ENCODE measurements around the gene SAG.

Gene SAG

GRCh38 chr2:233281992-233282603 is 25.5 kb upstream of the SAG start:
- DNase-seq: no peak
- in situ Hi-C loops (cut with MboI; ENCODE audit: low pct_unique_long_range_greater_than_20kb, low sequenced_read_pairs): no loop called here

- in situ Hi-C loops (cut with MboI; ENCODE audit: low pct_unique_long_range_greater_than_20kb, low sequenced_read_pairs): no loop called here
- no peak for DNase-seq
Measured at GRCh38 chr2:233285921-233286320, 21.7 kb upstream of the SAG start.

- in situ Hi-C loops (cut with MboI; ENCODE audit: low pct_unique_long_range_greater_than_20kb, low sequenced_read_pairs): no loop called here
Measured at GRCh38 chr2:233287871-233288270, 19.7 kb upstream of the SAG start.

GRCh38 chr2:233288663-233289062 is 19.0 kb upstream of the SAG start:
- in situ Hi-C loops (cut with MboI; ENCODE audit: low pct_unique_long_range_greater_than_20kb, low sequenced_read_pairs): no loop called here
- no peak for DNase-seq

More at GRCh38 chr2:233287871-233288270, 19.7 kb upstream of the SAG start:
- DNase-seq: no peak

GRCh38 chr2:233289648-233290047 is 18.0 kb upstream of the SAG start:
- no peak for DNase-seq
- in situ Hi-C loops (cut with MboI; ENCODE audit: low pct_unique_long_range_greater_than_20kb, low sequenced_read_pairs): no loop called here

GRCh38 chr2:233290051-233290845 is 17.4 kb upstream of the SAG start:
- in situ Hi-C loops (cut with MboI; ENCODE audit: low pct_unique_long_range_greater_than_20kb, low sequenced_read_pairs): no loop called here
- no peak for DNase-seq

GRCh38 chr2:233295891-233296290 is 11.7 kb upstream of the SAG start:
- in situ Hi-C loops (cut with MboI; ENCODE audit: low pct_unique_long_range_greater_than_20kb, low sequenced_read_pairs): no loop called here
- no peak for DNase-seq

- in situ Hi-C loops (cut with MboI; ENCODE audit: low pct_unique_long_range_greater_than_20kb, low sequenced_read_pairs): no loop called here
- no peak for DNase-seq
Measured at GRCh38 chr2:233297076-233297475, 10.5 kb upstream of the SAG start.

GRCh38 chr2:233300401-233300800 is 7.2 kb upstream of the SAG start:
- in situ Hi-C loops (cut with MboI; ENCODE audit: low pct_unique_long_range_greater_than_20kb, low sequenced_read_pairs): no loop called here
- no peak for DNase-seq

- DNase-seq: no peak
- in situ Hi-C loops (cut with MboI; ENCODE audit: low pct_unique_long_range_greater_than_20kb, low sequenced_read_pairs): no loop called here
Measured at GRCh38 chr2:233301248-233301647, 6.4 kb upstream of the SAG start.

GRCh38 chr2:233301811-233302210 is 5.8 kb upstream of the SAG start:
- in situ Hi-C loops (cut with MboI; ENCODE audit: low pct_unique_long_range_greater_than_20kb, low sequenced_read_pairs): no loop called here
- DNase-seq: no peak

GRCh38 chr2:233303252-233303651 is 4.4 kb upstream of the SAG start:
- DNase-seq: no peak
- in situ Hi-C loops (cut with MboI; ENCODE audit: low pct_unique_long_range_greater_than_20kb, low sequenced_read_pairs): no loop called here

- no peak for DNase-seq
- in situ Hi-C loops (cut with MboI; ENCODE audit: low pct_unique_long_range_greater_than_20kb, low sequenced_read_pairs): no loop called here
Measured at GRCh38 chr2:233311241-233311926, 3.8 kb downstream of the SAG start.

- in situ Hi-C loops (cut with MboI; ENCODE audit: low pct_unique_long_range_greater_than_20kb, low sequenced_read_pairs): no loop called here
- no peak for DNase-seq
Measured at GRCh38 chr2:233312874-233313273, 5.3 kb downstream of the SAG start.

GRCh38 chr2:233314180-233314925 is 6.7 kb downstream of the SAG start:
- in situ Hi-C loops (cut with MboI; ENCODE audit: low pct_unique_long_range_greater_than_20kb, low sequenced_read_pairs): no loop called here
- no peak for DNase-seq

GRCh38 chr2:233317196-233317943 is 9.8 kb downstream of the SAG start:
- in situ Hi-C loops (cut with MboI; ENCODE audit: low pct_unique_long_range_greater_than_20kb, low sequenced_read_pairs): no loop called here
- DNase-seq: no peak

- in situ Hi-C loops (cut with MboI; ENCODE audit: low pct_unique_long_range_greater_than_20kb, low sequenced_read_pairs): no loop called here
- no peak for DNase-seq
Measured at GRCh38 chr2:233319256-233319655, 11.6 kb downstream of the SAG start.

GRCh38 chr2:233320470-233320869 is 12.9 kb downstream of the SAG start:
- in situ Hi-C loops (cut with MboI; ENCODE audit: low pct_unique_long_range_greater_than_20kb, low sequenced_read_pairs): no loop called here
- DNase-seq: no peak

GRCh38 chr2:233321166-233321565 is 13.6 kb downstream of the SAG start:
- in situ Hi-C loops (cut with MboI; ENCODE audit: low pct_unique_long_range_greater_than_20kb, low sequenced_read_pairs): no loop called here
- no peak for DNase-seq

All from KBM-7 (cell line).